Esophagus (tissue), 2 donors: ENCODE results near the gene TUBGCP6. TPM values are rescaled to one million over a fixed set of nuclear protein-coding genes. Genes with fewer than 3 reads are reported as not detected.

Experiments
- H3K27ac ChIP-seq, 2 donors: one replicate each; pipeline ENCODE4 v1.5.1; 2013; ENCODE audit warnings: low read depth in 2 of 2, mild to moderate bottlenecking in 2 of 2, inconsistent platforms in 1 of 2, low read length in 1 of 2, moderate library complexity in 1 of 2
- H3K27me3 ChIP-seq, 2 donors: one replicate each; pipeline ENCODE4 v1.6.1; 2013; ENCODE audit warnings: low read length in 2 of 2, control low read depth in 1 of 2, mild to moderate bottlenecking in 1 of 2; ENCODE audit not compliant: insufficient read depth in 2 of 2, control insufficient read depth in 1 of 2
- H3K36me3 ChIP-seq, 2 donors: one replicate each; pipeline ENCODE4 v1.6.1; 2013; ENCODE audit warnings: low read length in 1 of 2; ENCODE audit not compliant: control insufficient read depth in 2 of 2, insufficient read depth in 2 of 2
- H3K4me1 ChIP-seq, 2 donors: one replicate each; pipeline ENCODE4 v1.6.1; 2013; ENCODE audit warnings: low read length in 1 of 2; ENCODE audit not compliant: control insufficient read depth in 2 of 2, insufficient read depth in 2 of 2
- H3K4me3 ChIP-seq, 2 donors: one replicate each; pipeline ENCODE4 v1.5.1; 2013; ENCODE audit warnings: low read length in 2 of 2, mild to moderate bottlenecking in 2 of 2, low read depth in 1 of 2, moderate library complexity in 1 of 2
- H3K9me3 ChIP-seq, 2 donors: one replicate each; pipeline ENCODE4 v1.6.1; 2013; ENCODE audit warnings: mild to moderate bottlenecking in 2 of 2, low read depth in 1 of 2, low read length in 1 of 2, moderate library complexity in 1 of 2; ENCODE audit not compliant: control insufficient read depth in 2 of 2, insufficient read depth in 1 of 2
- WGBS, 2 donors: extraction: QIAGEN DNeasy Blood & Tissue Kit; methylation state at CpG; one replicate each; pipeline ENCODE4 v1.1.7; 2013; 5-methylcytosine and 5-hydroxymethylcytosine counted together
- polyA plus RNA-seq, 2 donors: library from polyadenylated mRNA; stranded (reverse); fragments of 200-250 nt; gene quantifications; one replicate each; pipeline ENCODE4 v1.2.3, GENCODE V29; 2013
- donor health status: healthy with polysubstance abuse.
- donor health status: Bipolar disorder and iron deficiency.

TUBGCP6 gene
- polyA plus RNA-seq, 2 donors, result 19.3 to 37.9 TPM

- WGBS, 2 donors, result 91 to 92% methylated on average over 19 of the region's 19 CpGs
Measured at GRCh38 chr22:50221410-50222300, 23.2 kb downstream of the TUBGCP6 start.

GRCh38 chr22:50220603-50221409 is 24.0 kb downstream of the TUBGCP6 start:
- 95 to 96% methylated on average over 45 of the region's 45 CpGs for WGBS, 2 donors
- no peaks in the 10 kb centered on the region for H3K27me3 ChIP-seq
- peaks cover 4 to 7% of the 10 kb centered on the region in 2 donors for H3K4me1 ChIP-seq
- H3K9me3 ChIP-seq, result no peaks in the 10 kb centered on the region
- H3K36me3 ChIP-seq, result peaks cover 23 to 91% of the 10 kb centered on the region in 2 donors
- H3K27ac ChIP-seq, result no peak overlapping the region
- no peak overlapping the region for H3K4me3 ChIP-seq

More at GRCh38 chr22:50221410-50222300, 23.2 kb downstream of the TUBGCP6 start:
- H3K4me3 ChIP-seq, result no peak overlapping the region
- no peaks in the 10 kb centered on the region for H3K27me3 ChIP-seq
- peaks cover 4 to 5% of the 10 kb centered on the region in 2 donors for H3K4me1 ChIP-seq
- no peak overlapping the region for H3K27ac ChIP-seq
- H3K9me3 ChIP-seq, result no peaks in the 10 kb centered on the region
- H3K36me3 ChIP-seq, result peaks cover 23 to 89% of the 10 kb centered on the region in 2 donors

- H3K4me3 ChIP-seq, result no peak overlapping the region
- no peaks in the 10 kb centered on the region for H3K27me3 ChIP-seq
- no peaks in the 10 kb centered on the region for H3K9me3 ChIP-seq
- H3K36me3 ChIP-seq, result peaks cover 23 to 90% of the 10 kb centered on the region in 2 donors
- H3K4me1 ChIP-seq, result peaks cover 4 to 9% of the 10 kb centered on the region in 2 donors
- H3K27ac ChIP-seq, result peak overlapping the region in 1 of 2 donors; percentile 19
- 84 to 86% methylated on average over 25 of the region's 25 CpGs for WGBS, 2 donors
Measured at GRCh38 chr22:50219800-50220602, 24.8 kb downstream of the TUBGCP6 start.

- Histone ChIP-seq H3K9me3 (no peaks in the 10 kb centered on the region), H3K4me1 (peaks cover 4 to 9% of the 10 kb centered on the region in 2 donors), H3K4me3 (no peak overlapping the region), H3K36me3 (peaks cover 19 to 88% of the 10 kb centered on the region in 2 donors), H3K27ac (no peak overlapping the region), H3K27me3 (no peaks in the 10 kb centered on the region)
- WGBS, 2 donors, result 71 to 73% methylated on average over 41 to 42 of the region's 42 CpGs
Measured at GRCh38 chr22:50218996-50219727, 25.7 kb downstream of the TUBGCP6 start.

DNA sequence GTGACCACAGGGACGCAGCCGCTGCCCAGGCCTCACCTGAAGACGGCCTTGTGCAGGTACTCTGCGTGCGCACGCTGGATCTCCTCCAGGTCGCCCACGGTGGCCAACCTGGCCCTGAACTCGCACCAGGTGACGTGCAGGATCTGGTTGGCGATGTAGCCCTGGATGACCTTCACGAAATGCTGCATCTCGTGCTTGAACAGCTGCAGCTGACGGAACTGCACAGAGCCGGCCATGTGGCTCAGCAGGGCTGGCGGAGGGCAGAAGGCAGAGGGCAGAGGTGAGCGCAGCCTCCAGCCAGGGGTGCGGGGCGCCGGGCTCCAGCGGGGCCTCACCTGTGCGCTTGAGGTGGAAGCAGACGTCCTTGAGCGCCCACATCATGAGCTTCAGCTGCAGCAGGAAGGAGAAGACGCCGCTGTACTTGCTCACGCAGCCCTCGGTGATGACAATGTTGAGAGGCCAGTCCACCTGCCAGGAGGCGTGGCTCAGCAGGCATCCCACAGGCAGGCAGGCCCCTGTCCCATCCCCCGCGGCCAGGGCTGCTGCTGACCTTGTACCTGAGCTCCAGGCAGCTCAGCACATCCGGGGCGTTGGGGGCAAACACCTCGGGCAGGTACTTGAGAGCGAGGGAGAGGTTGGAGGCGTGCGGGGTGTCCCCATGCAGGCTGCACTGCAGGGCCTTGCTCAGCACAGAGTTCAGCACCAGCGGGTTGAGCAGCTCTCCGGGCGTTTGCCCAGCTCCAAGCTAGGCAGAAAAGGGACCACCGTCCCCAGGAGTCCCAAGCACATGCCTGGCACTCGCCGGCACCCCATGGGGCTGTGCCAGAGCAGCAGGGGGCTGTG is 26.4 kb downstream of the TUBGCP6 start:
- peaks cover 4 to 9% of the 10 kb centered on the region in 2 donors for H3K4me1 ChIP-seq
- WGBS, 2 donors, result 81 to 84% methylated on average over 42 to 43 of the region's 43 CpGs
- no peak overlapping the region for H3K4me3 ChIP-seq
- no peaks in the 10 kb centered on the region for H3K9me3 ChIP-seq
- H3K27me3 ChIP-seq, result no peaks in the 10 kb centered on the region
- H3K36me3 ChIP-seq, result peaks cover 14 to 83% of the 10 kb centered on the region in 2 donors
- H3K27ac ChIP-seq, result no peak overlapping the region

GRCh38 chr22:50217543-50218152 is 27.2 kb downstream of the TUBGCP6 start:
- Histone ChIP-seq H3K27ac (no peak overlapping the region), H3K36me3 (peaks cover 14 to 78% of the 10 kb centered on the region in 2 donors), H3K4me3 (no peak overlapping the region), H3K9me3 (no peaks in the 10 kb centered on the region), H3K4me1 (peaks cover 4 to 9% of the 10 kb centered on the region in 2 donors), H3K27me3 (no peaks in the 10 kb centered on the region)
- 83 to 88% methylated on average over 21 of the region's 21 CpGs for WGBS, 2 donors

DNA sequence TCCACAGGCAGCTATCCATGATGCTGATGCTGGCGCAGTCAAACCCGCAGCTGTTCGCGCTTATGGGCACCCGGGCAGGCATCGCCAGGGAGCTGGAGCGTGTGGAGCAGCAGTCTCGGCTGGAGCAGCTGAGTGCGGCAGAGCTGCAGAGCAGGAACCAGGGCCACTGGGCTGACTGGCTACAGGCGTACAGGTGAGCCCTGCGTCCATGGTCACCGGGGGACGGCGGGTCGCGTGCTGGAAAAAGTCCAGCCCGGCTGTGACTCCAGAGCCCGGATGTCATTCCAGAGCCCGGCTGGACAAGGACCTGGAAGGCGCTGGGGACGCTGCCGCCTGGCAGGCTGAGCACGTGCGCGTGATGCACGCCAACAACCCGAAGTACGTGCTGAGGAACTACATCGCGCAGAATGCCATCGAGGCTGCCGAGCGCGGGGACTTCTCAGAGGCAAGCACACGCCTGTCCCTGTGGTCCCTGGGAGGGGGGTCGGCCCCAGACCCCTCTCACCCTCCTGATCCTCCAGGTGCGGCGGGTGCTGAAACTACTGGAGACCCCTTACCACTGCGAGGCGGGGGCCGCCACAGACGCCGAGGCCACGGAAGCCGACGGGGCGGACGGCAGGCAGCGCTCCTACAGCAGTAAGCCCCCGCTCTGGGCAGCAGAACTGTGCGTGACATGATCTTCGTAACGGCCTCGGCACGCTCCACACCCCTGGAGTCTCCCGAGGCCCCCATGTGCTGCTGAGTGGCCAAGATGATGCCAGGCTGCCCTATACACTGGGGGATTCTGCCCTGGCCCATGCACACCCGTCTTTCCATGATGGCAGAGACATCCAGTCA is 27.9 kb downstream of the TUBGCP6 start:
- H3K4me1 ChIP-seq, result peaks cover 4 to 9% of the 10 kb centered on the region in 2 donors
- H3K4me3 ChIP-seq, result no peak overlapping the region
- H3K27ac ChIP-seq, result no peak overlapping the region
- H3K36me3 ChIP-seq, result peaks cover 14 to 75% of the 10 kb centered on the region in 2 donors
- WGBS, 2 donors, result 93 to 94% methylated on average over 53 to 57 of the region's 57 CpGs
- no peaks in the 10 kb centered on the region for H3K9me3 ChIP-seq
- no peaks in the 10 kb centered on the region for H3K27me3 ChIP-seq
